Adrenal gland (tissue), 12 donors: ENCODE measurements around the gene CDK4. TPM values are rescaled to one million over a fixed set of nuclear protein-coding genes. Genes with fewer than 3 reads are reported as not detected.

Experiments used
- DNase-seq, 7 donors: peaks; one replicate each; pipeline ENCODE4 v3.0.0-alpha.2; 2019 to 2020
- H3K27ac ChIP-seq, 5 donors: fragments of 200-600 bp; sonication (generic) in 4 of 5; 1 replicate in 3 of 5; 2 replicates in 2 of 5; pipeline versions ENCODE4 v1.5.1 to v1.8.0; 2016 to 2020; ENCODE audit warnings: mild to moderate bottlenecking in 1 of 5
- H3K27me3 ChIP-seq: fragments of 200-600 bp; 2 replicates; pipeline ENCODE4 v1.8.0; 2021
- H3K36me3 ChIP-seq, 2 donors: fragments of 200-600 bp; replicated peaks in 1 of 2; 1 replicate in 1 of 2; 2 replicates in 1 of 2; pipeline versions ENCODE4 v1.5.1 to v1.8.0; 2018 to 2022
- H3K4me1 ChIP-seq, 2 donors: fragments of 200-600 bp; replicated peaks in 1 of 2; 1 replicate in 1 of 2; 2 replicates in 1 of 2; pipeline versions ENCODE4 v1.5.1 to v1.8.0; 2018 to 2021
- H3K4me3 ChIP-seq, 4 donors: fragments of 200-600 bp; sonication (generic) in 3 of 4; one replicate each; pipeline ENCODE4 v1.5.1; 2016 to 2018
- H3K9me3 ChIP-seq, 3 donors: fragments of 200-600 bp; sonication (generic) in 1 of 3; replicated peaks in 1 of 3; 1 replicate in 2 of 3; 2 replicates in 1 of 3; pipeline versions ENCODE4 v1.5.1 to v1.8.0; 2016 to 2021
- POLR2A ChIP-seq, 2 donors: fragments of 450-650 bp; IDR thresholded peaks; one replicate each; pipeline ENCODE4 v1.6.1; 2017; ENCODE audit warnings: antibody characterized with exemption in 2 of 2, mild to moderate bottlenecking in 2 of 2, moderate library complexity in 1 of 2
- WGBS, 4 donors: extraction: QIAGEN DNeasy Blood & Tissue Kit in 2 of 4; methylation state at CpG; one replicate each; pipeline versions ENCODE4 v1.1.5 to v1.1.7; 2013 to 2017; 5-methylcytosine and 5-hydroxymethylcytosine counted together
- intact Hi-C, 2 donors: fragments of 100-400 bp; cut with DNase I; formaldehyde crosslinking; loops; one replicate each; pipeline versions ENCODE4 v1.14.1 to v1.15.0; 2022 to 2023
- polyA plus RNA-seq, 3 donors: library from polyadenylated mRNA; stranded (reverse); fragments of 200-250 nt in 2 of 3; fragments of 350-450 nt in 1 of 3; fragmentation: Illumina TruSeq in 1 of 3; extraction: RNeasy Lipid Tissue Mini Kit (QIAGEN cat#74804) in 1 of 3; gene quantifications; one replicate each; pipeline ENCODE4 v1.2.3, GENCODE V29; 2013 to 2014
- total RNA-seq, 9 donors: library from RNA; depleted of rRNA in 4 of 9; stranded (reverse); fragments of >200 nt in 4 of 9; fragments of 120-200 nt in 1 of 9; fragmentation: NEBNext Ultra II Directional in 1 of 9; extraction: Animal tissue kit (Norgen Biotek cat#: 25700) in 1 of 9; gene quantifications; one replicate each; pipeline versions ENCODE4 v1.1.0 to v1.2.4, GENCODE V29; 2013 to 2023
- TF ChIP-seq, protein P1 (sequence below), 6 experiments: fragments of 450-650 bp in 4 of 6; fragments of 200-600 bp in 2 of 6; sonication (generic) in 1 of 6; IDR thresholded peaks; 1 replicate in 5 of 6; 2 replicates in 1 of 6; pipeline versions ENCODE4 v1.5.1 to v1.8.0; 2016 to 2021; ENCODE audit warnings: antibody characterized with exemption in 6 of 6, mild to moderate bottlenecking in 2 of 6, moderate library complexity in 1 of 6
- donor health status: healthy with polysubstance abuse.
- donor health status: Bipolar disorder and iron deficiency.
- donor health status: DM: yes; HTN: yes; CAD: no.
- donor health status: DM: no; HTN: no; CAD: no.
- donor health status: DM: no; HTN: no; CAD: no.
- donor health status: DM: yes; HTN: yes; CAD: no.

Gene CDK4
- total and polyA plus RNA-seq, 12 donors: 46.8 to 197 (median 139) TPM

DNA sequence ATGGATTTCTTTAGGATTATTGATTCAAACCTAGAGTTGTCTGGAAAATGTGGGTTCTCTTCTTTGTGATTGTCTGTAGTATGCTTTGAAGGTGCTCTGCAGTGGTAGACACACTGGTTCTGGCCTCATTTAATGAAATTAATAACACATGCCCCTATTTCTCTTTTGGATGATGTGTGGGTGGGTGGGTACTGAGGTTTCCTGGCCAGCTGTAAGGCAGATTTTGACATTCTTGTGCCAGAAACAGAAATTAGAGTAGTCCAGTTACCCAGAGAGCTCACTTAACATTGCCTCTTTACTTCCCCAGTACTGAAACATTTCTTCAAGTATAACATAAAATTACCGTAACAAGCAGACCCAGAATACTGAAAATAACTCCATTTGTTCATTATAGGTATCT is 44.9 kb upstream of the CDK4 start:
- peaks cover 0 to 82% of the 10 kb centered on the region in 2 donors for H3K36me3 ChIP-seq
- no peaks in the 10 kb centered on the region for H3K9me3 ChIP-seq
- no peak overlapping the region for H3K27ac ChIP-seq
- intact Hi-C loops: no loop called here
- TF ChIP-seq, protein P1, sequence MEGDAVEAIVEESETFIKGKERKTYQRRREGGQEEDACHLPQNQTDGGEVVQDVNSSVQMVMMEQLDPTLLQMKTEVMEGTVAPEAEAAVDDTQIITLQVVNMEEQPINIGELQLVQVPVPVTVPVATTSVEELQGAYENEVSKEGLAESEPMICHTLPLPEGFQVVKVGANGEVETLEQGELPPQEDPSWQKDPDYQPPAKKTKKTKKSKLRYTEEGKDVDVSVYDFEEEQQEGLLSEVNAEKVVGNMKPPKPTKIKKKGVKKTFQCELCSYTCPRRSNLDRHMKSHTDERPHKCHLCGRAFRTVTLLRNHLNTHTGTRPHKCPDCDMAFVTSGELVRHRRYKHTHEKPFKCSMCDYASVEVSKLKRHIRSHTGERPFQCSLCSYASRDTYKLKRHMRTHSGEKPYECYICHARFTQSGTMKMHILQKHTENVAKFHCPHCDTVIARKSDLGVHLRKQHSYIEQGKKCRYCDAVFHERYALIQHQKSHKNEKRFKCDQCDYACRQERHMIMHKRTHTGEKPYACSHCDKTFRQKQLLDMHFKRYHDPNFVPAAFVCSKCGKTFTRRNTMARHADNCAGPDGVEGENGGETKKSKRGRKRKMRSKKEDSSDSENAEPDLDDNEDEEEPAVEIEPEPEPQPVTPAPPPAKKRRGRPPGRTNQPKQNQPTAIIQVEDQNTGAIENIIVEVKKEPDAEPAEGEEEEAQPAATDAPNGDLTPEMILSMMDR (IDR thresholded peaks at IDR 0.05): no peak
- no peak for TF ChIP-seq POLR2A (IDR thresholded peaks at IDR 0.05)
- DNase-seq: no peak
- peaks cover 9 to 27% of the 10 kb centered on the region in 2 donors for H3K4me1 ChIP-seq
- 94 to 100% (median 97%) methylated on average over 1 of the region's 1 CpG for WGBS, 4 donors
- no peaks in the 10 kb centered on the region for H3K27me3 ChIP-seq
- H3K4me3 ChIP-seq: no peak overlapping the region

DNA sequence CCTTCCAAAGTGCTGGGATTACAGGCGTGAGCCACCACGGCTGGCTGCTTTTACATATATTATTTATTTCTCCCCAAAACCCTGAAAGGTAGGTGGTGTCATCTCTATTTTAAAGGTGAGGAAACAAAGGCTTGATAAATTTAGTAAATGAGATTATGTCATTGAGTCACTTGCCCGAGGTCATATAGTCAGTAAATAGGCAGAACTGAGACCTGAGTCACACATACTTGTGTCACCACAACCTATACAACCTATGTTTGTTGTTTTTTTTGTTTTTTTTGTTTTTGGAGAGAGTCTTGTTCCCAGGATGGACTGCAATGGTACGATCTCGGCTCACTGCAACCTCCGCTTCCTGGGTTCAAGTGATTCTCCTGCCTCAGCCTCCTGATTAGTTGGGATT is 43.2 kb upstream of the CDK4 start:
- 89 to 93% (median 91%) methylated on average over 6 of the region's 6 CpGs for WGBS, 4 donors
- no peaks in the 10 kb centered on the region for H3K9me3 ChIP-seq
- TF ChIP-seq, protein P1 (IDR thresholded peaks at IDR 0.05): no peak
- TF ChIP-seq POLR2A (IDR thresholded peaks at IDR 0.05): no peak
- DNase-seq: no peak
- peak overlapping the region in 3 of 5 donors; percentile 17 to 83 (median 78) for H3K27ac ChIP-seq
- peaks cover 9 to 27% of the 10 kb centered on the region in 2 donors for H3K4me1 ChIP-seq
- peaks cover 0 to 69% of the 10 kb centered on the region in 2 donors for H3K36me3 ChIP-seq
- H3K4me3 ChIP-seq: no peak overlapping the region
- no peaks in the 10 kb centered on the region for H3K27me3 ChIP-seq
- intact Hi-C loops: no loop called here

DNA sequence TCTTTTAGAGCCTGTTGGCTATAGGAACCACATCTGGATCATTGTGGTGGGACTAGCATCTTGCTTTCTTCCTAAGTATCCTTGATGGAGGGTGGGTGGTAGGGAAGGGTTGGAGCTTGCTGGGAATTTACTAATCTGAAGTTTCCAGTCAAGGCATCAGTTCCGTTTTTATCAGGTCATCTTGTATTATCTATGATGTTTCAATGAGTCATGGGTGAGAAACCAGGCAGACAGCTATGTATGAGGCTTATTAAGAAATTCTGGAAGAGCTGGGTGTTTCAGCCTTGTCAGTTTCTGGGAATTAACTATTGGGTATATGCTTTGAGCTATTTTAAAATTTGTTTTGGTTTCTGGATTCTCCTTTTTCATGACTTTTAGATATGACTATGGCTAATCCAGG is 41.8 kb upstream of the CDK4 start:
- H3K27me3 ChIP-seq: no peaks in the 10 kb centered on the region
- peaks cover 0 to 61% of the 10 kb centered on the region in 2 donors for H3K36me3 ChIP-seq
- peak overlapping the region; percentile 52 to 83 (median 72) for H3K27ac ChIP-seq
- TF ChIP-seq POLR2A (IDR thresholded peaks at IDR 0.05): no peak
- TF ChIP-seq, protein P1 (IDR thresholded peaks at IDR 0.05): no peak
- H3K4me1 ChIP-seq: peaks cover 9 to 27% of the 10 kb centered on the region in 2 donors
- H3K4me3 ChIP-seq: no peak overlapping the region
- DNase-seq: peak in 3 of 7 donors; percentile 39 to 63 (median 62)
- H3K9me3 ChIP-seq: no peaks in the 10 kb centered on the region
- WGBS, 4 donors: 15 to 38% (median 21%) methylated on average over 1 of the region's 1 CpG
- intact Hi-C loops: no loop called here

GRCh38 chr12:57783861-57784260 is 31.8 kb upstream of the CDK4 start:
- TF ChIP-seq POLR2A (IDR thresholded peaks at IDR 0.05): no peak
- TF ChIP-seq, protein P1 (IDR thresholded peaks at IDR 0.05): no peak
- WGBS, 4 donors: 86 to 90% (median 88%) methylated on average over 11 of the region's 11 CpGs
- intact Hi-C loops: no loop called here
- Histone ChIP-seq H3K4me3 (no peak overlapping the region), H3K27ac (no peak overlapping the region), H3K9me3 (no peaks in the 10 kb centered on the region), H3K36me3 (peaks cover 0 to 44% of the 10 kb centered on the region in 2 donors), H3K27me3 (no peaks in the 10 kb centered on the region), H3K4me1 (peaks cover 7 to 15% of the 10 kb centered on the region in 2 donors)
- no peak for DNase-seq
